GM19395 (cell line): ENCODE data around the gene CCDC70.

Experiments
- ATAC-seq: cut with Tn5 transposase; IDR thresholded peaks from one replicate; pipeline ENCODE4 v1.9.1; 2021; ENCODE audit warnings: mild to moderate bottlenecking, moderate library complexity; ENCODE audit not compliant: unreplicated experiment

The CCDC70 gene

DNA sequence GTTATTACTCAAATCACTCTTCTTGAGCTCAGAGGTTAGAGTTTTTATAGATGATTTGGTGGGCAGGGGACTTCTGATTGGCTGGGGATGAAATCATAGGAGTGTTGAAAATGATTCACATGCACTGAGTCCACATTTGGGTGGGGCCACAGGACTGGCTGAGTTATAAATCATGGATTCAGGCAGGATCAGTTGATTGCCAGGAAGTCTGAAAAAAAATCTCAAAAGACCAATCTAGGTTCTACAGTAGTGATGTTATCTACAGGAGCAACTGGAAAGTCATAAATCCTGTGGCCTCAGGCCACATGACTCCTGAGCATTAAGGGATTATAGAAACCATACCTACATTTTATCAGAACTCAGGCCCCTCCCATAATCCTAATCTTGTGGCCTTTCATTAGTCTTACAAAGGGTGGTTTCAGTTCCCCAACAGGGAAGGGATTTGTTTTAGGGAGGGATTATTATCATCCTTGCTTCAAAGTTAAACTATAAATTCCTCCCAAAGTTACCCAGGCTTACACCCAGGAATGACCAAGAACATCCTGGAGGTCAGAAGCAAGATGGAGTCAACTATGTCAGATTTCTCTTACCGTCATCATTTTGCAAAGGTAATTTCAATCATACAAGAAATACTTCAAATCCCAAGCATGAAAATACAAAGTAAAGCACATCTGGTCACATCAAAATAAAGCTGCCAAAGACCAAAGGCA lies 5.6 kb upstream of the CCDC70 start:
- ATAC-seq = no peak

DNA sequence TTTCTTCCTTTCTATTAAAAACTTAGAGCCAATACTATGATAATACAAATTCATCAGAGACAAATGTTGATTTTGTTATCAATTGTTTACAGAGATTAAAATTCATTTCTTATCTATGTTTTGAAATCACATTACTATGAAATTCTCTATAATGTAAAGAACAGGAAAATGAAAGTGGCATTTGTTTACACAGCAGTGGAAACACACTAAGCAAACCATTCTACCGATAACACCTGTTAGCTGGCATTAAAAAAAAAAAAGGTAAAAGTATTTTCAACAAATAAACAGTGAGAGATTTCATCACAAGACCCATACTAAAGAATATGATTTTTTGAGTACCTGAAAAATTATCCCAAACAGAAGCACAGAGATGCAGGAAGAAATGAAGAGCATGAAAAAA lies 4.8 kb upstream of the CCDC70 start:
- ATAC-seq = no peak

DNA sequence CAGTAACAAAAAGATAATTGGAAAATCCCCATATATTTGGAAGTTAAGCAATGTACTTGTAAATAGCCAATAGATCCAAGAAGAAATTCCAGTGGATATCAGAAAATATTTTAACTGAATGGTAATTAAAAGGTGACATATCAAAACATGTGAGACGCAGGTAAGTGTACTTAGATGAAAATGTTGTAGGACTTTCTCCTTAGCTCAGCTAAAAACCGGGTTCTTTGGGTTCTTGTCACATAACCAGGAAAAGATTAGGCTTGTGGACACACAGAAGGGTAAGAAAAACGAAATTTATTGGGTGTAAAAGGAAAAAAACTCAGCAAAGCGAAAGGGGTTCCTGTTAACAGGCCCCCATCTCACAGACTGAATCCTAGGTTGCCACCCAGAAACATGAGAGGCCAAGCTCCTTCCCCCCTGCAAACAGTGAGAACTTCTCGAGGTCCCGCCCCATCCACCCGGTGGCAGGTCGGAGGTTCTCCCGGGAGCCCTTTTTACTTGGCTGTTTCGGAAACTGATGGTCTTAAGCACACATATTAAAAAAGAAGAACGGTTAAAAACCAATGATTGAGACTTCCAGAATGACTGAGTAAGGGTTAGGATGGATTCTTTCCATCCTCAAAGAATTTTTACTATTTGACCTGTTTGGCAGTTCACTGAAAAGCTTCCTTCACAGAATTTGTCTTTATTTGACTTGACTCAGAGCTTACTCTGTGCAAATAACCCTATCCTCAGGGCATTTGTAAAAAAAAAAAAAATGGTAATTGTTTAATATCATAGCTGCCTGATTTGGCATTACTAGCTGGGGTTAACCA lies 3.1 kb upstream of the CCDC70 start:
- ATAC-seq = no peak

DNA sequence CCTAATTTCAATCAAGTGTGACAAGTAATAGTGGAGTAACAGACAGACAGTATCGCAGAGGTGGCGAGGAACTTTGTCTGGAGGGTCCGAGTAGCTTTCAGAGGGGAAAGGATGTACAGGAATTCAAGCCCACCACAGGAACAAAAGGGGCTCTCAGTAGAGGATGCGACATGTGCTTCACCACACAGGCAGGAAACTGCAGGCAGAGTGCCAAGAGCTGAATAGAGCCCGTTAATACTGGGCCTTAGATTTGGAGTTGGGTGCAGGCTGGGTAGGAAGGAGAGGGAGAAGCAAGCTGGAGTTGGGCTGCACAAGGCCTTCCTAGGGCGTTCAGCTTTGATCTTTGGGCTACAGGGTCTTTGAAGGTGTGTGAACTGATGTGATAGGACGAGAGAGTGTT lies 1.2 kb downstream of the CCDC70 start:
- no peak for ATAC-seq

DNA sequence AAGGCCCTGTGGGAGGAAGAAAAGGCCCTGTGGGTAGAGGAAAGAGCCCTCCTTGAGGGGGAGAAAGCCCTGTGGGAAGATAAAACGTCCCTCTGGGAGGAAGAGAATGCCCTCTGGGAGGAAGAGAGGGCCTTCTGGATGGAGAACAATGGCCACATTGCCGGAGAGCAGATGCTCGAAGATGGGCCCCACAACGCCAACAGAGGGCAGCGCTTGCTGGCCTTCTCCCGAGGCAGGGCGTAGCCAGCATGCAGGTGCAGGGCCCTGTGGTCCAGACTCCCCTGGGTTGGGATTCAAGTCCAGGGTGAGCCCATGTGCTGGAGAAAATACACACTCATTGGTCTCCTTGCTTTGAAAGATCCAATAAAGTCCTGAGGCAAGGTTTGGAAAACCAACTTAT lies 4.1 kb downstream of the CCDC70 start:
- no peak for ATAC-seq

DNA sequence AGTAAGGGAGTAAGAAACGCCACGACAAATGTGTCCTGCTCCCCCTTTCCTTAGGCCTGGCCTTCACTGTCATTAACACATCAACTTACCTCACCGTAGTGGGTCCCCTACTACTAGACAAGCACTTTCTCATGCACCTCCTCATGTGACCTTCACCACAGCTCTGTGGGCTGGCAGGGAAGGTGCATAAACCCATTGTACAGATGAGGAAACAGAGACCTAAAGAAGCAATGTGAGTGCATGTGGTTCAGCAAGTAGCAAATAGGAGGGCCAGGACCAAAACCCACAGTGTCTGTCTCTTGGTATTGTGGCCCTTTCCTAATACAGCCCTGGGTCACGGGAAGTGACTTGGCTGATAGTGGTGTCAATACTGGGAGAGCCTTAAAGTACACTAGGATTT lies 5.3 kb downstream of the CCDC70 start:
- no peak for ATAC-seq

DNA sequence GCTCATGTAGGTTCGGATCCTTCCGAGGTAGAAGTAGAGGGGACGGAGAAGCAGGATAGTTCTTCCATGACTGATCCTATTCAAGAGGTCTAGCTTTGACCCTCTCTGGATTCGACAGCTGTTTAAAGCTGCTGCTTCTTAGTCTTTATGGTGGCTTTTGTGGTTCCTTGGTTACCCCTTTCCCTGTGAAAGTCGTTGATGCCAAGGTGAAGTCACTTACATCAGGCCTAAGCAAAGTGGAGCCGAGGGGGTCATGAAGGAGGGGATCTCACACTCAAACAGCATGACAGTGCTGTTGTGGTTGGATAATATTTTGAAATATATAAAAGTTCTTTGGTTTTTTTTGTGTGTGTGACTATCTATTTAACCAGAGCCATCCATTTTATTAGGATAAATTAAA lies 8.1 kb downstream of the CCDC70 start:
- ATAC-seq = no peak

DNA sequence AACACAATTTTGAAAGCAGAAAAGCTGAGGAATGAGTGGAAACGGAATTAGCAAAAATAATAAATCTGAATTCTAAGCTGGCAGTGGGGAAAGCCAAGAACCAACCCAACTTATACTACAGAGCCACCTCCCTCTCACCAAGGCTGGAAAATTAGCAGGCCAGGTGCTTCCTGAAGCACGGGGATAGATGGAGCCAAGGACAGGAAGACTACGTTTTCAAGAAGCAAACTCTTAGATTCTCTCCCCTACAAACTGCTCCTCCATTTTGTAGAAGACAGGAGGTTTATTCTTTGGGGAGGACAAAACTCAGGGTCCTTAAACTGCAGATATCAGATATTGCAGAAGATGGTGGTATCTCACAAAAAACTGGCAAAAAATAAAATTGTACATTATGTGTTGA lies 8.8 kb downstream of the CCDC70 start:
- ATAC-seq = no peak

DNA sequence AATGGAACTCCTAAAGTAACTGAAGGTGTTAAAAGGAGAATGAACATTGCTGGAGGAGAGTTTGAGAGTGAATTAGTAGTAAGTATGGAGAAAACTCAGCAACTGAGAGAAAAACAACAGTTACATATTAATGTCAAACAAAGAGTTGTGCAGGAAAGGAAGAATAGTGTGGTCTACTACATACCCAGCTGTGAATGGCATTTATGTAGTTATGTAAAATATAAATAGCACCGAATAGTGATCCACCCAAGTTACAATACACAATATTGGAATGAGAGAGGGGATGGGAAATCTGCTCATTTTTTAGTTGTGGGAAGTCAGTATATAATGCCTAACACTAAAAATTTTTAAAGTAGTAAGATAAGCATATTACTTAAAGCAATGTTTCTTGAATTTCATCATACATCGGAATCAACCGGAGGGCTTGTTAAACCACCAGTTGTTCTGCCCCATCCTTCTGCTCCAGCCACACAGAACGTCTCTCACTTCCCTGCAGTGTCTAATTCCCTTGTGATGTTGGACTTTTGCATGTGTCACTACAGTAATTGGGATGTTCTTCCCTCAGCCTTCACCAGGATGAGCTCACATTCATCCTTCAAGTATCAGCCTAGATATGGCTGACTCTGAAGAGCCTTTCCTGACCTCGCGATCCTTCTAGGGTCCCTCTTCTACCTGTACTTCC lies 11.5 kb downstream of the CCDC70 start:
- no peak for ATAC-seq

DNA sequence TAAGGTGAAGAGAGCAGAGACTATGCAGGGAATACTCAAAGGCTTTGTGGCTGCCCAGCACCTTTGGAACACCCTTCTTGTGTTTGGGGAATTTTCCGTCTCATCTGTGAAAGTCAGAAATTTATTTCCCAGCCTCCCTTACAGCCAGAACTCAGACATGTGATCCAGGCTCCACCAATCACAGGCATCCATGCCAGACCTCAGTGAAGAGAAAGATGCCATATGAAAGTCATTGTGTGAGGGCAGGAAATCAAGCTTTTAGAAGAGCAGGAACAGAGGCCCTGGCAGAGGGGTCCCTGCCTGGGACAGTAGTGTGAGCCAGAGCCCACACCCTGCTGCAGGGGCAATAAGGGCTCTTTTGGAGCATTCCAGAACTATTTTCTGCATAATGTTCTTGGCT lies 12.1 kb downstream of the CCDC70 start:
- no peak for ATAC-seq

DNA sequence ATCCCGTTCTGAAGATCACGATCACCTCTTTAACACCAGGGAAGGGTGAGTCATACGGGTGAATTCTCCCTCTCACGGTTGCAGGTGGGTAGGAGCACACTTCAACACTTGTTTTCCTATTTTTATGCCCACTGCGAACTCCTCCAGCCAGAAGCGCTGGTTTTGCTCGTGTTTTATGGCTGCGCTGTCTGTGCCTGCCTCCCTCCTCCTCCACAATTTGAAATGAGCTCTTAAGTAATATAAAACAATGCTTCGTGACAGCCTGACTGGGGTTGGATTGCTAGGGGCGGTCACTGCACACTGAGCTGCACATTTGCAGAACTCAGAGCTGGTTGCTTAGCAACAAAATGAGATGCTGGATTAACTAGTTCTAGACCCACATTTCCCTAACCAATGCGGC lies 12.9 kb downstream of the CCDC70 start:
- no peak for ATAC-seq

DNA sequence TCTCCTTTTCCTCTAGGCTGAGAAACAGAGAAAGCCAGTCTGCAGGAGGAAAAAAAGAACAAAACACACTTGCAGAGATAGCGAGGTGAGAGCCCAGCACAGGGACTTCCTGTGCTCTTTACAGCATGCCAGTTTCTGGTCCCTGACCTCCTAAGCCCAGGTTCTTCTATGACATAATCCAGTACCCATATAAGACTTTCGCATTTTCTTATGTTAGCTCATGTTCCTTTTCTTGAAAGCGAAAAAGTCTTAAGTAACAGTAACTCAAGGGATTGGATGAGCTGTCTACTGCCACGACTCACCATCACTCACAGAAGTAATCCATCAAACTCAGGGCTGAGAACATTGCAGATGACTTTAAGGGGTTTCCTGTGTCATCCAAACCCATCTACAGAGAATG lies 17.4 kb downstream of the CCDC70 start:
- no peak for ATAC-seq

DNA sequence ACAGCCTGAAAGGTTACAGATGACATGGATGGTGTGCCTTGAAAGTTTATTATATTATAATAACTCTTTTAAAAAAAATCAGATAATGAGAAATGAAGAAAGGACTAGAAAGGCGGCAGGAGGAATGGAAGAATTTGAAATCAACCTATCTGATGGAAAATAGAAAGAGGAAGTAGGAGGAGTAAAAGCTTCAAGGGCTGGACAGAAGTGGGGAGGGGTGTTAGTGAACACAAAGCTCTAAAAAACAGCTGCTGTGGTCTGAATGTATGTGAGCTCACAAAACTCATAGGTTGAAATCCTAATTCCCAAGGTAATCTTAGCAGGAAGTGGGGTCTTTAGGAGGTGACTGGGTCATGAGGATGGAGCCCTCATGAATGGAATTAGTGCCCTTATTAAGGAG lies 19.5 kb downstream of the CCDC70 start:
- ATAC-seq = no peak

DNA sequence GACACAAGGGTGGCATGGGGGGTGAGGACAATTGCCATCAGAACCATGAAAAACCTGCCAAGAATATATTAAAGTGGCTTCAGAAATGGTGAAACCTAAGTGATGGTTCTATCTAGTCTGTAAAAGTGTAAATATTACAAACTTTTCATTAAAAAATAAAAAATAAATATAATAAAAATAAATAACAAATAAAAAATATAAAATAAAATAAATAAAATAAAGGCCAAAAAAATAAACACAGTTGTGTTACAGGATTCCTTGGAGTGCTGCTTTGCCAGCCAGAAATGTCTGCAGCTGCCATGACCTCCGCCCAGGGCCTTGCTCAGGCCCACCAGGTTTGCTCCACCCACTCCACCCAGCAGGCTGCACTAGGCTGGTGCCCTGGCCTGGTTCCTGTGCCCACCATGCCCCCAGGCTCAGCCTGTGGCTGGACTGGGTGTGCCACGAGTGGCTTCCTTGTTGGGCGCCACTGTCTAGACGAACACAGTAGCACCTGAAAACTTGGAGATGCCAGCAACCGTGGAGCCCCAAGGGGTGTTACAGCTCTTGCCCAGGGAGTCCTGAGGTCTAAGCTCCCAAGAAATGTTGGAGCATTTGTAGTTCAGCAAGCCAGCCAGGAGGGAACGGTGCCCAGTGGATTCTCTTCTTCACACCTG lies 20.9 kb downstream of the CCDC70 start:
- no peak for ATAC-seq

DNA sequence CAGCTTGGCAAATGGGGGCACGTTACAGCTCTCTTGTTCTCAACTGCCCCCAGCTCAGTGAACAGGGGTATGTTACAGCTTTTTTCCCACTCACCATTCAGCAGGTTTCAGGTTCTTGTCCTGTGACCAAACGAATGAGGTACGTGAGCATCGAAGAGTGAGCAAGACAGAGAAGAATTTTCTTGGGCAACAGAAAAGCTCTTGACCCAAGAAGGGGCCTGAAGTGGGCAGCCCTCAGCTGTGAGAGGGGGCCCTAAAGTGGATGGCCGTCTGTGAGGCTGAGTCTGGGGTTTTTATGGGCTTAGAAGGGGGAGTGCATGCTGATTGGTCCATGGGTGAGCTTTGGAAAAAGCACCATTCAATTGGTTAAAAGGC lies 21.4 kb downstream of the CCDC70 start:
- ATAC-seq = no peak

DNA sequence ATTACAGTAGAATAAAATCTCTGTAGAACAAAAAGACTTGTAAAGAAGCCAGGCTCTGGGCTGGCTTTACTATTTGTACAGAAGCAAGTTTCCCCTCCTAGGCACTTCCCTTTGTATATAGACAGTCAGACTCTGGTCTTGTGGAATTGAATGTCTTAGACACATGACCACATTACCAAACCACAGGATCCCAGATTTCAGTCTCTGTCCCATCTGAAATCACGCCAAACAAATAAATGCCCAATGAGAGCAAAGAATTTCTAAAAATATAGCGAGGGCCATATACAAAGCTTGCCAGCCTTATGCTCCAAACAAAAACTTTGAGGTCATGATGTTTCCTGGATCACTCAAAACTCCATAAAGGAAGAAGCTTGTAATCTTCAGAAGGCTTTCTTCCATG lies 23.9 kb downstream of the CCDC70 start:
- ATAC-seq = no peak

DNA sequence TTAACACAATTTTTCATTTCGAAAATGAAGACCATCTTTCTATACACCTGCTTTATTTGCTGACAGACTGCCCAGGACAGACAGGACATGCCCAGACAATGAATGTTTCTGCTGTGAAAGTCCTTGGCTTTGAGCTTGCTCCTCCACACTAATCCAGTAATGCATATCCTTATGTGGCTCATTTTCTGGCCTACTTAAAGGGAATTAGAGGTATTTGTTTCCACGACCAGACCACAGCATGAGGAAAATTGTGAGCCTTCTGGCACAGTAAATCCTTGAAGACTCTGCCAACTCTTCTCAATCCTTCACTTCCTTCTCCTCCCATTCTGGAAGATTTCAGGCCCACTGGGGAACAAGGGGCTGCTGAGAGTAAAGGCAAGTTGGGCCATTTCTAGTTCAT lies 25.7 kb downstream of the CCDC70 start:
- no peak for ATAC-seq

DNA sequence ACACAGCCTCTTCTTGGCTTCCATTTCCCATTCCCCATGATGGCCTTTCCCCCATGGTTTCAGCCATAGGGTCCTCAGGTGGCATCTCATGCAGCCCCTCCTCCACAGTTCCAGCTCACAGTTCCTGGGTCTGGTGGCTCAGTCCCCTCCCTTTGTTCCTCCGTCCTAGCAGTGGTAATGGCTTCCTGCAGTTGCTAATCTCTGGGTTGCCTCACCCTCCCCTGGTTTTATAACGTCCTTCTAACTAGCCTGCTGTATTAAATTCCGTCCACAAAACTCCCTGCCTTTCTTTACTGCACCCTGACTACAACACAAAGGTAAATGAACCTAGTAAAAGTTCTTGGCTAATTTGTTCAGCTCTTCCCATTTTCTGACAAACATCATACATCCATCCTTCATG lies 30.9 kb downstream of the CCDC70 start:
- no peak for ATAC-seq

DNA sequence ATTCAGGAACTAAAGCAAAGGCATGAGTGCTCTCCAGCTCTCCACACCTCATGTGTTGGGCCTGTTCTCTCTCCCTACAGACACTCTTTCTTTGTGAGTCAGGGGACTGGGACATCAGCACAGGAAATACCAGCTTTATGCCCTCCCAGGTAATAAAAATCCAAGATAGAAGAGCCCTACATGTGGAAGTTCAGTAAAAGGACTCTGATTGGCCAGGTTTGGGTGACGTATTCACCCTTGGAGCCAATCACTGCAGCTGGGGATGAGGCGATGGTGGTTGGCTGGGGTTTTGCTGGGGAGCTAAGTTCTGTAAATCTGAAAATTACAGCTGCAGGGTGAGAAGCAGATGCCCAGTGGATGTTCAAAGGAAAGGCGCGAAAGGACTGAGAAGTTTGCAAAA lies 32.5 kb downstream of the CCDC70 start:
- no peak for ATAC-seq

DNA sequence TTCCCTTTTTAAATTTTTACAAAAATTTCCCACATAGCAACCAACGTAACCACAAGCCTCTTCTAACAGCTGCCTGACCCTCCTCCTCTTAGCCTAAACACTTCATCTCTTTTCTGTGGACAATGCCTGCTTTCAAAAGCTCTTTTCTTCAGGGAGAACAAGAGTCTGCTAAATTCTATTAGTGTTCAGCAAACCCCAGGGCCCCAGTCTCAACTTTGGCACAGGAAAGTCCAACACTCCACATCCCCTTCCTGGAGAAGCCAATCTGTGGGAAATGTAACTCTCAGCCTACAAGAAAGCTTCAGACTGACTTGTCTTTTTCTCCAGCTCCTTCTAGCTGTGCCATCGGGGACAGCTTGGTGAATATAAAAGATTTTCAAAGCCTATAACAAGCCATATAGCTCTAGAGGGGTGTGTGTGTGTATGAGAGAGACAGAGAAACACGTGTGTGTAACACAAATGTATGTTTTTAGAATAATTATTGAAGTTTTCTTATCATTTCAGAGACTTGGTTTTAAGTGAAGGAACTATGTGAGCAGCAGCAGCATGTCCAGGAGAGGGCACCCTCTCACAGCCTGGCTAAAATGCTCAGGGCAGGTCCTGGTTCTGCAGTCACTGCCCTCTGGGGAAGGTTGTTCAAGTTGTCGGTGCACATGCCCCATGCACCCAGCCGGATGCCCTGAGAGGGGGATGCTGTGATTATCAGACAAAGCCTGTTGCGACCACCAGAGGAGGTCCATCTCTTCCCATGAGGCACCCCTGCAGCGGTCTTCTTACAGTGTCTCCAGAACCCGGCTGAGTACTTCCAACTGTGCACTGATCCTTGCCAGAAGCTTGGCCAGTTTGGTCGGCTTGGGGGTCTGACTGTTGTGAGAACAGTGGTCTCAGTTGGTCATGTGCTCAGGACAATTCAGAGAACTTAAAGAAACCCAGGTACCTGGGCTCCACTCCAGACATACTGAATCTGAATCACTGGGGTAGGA lies 34.4 kb downstream of the CCDC70 start:
- ATAC-seq = peak; percentile 70
